Measurements from ENCODE around the gene GALR2. TPM values are rescaled to one million over a fixed set of nuclear protein-coding genes. Genes with fewer than 3 reads are reported as not detected.

GALR2 gene, protein sequence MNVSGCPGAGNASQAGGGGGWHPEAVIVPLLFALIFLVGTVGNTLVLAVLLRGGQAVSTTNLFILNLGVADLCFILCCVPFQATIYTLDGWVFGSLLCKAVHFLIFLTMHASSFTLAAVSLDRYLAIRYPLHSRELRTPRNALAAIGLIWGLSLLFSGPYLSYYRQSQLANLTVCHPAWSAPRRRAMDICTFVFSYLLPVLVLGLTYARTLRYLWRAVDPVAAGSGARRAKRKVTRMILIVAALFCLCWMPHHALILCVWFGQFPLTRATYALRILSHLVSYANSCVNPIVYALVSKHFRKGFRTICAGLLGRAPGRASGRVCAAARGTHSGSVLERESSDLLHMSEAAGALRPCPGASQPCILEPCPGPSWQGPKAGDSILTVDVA
- total RNA-seq = not detected in 2 replicates

DNA sequence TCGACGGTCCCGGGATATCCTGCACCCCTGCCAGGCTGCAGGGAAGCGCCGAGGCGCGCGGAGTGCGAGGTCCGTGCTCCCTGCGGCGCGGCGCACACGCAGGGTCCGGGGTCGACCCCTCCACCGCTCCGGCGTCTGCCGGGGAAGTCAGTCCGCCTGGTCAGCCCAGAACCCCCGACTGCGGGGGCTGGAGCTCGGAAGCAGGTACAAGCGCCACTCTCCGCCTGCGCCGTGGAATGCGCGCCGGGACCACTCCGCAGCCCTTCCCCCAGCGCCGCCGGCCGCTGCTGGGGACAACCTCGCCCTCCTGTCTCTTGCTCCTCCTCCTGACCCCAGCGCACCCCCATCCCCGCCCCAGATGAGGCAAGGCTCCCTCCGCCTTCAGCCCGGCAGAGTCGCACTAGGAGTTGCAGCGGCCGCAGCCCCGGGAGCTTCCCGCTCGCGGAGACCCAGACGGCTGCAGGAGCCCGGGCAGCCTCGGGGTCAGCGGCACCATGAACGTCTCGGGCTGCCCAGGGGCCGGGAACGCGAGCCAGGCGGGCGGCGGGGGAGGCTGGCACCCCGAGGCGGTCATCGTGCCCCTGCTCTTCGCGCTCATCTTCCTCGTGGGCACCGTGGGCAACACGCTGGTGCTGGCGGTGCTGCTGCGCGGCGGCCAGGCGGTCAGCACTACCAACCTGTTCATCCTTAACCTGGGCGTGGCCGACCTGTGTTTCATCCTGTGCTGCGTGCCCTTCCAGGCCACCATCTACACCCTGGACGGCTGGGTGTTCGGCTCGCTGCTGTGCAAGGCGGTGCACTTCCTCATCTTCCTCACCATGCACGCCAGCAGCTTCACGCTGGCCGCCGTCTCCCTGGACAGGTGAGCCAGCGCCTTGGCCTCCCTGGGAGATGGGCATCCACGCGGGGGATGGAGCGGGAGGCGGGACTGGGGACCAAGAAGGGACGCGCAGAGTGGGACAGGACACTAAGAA lies at the start of gene GALR2:
Gene GALR2 (plus strand): TSS at position 392 of the 974 bp plus-strand sequence. CDS start 103 bp downstream, at position 495.

DNA sequence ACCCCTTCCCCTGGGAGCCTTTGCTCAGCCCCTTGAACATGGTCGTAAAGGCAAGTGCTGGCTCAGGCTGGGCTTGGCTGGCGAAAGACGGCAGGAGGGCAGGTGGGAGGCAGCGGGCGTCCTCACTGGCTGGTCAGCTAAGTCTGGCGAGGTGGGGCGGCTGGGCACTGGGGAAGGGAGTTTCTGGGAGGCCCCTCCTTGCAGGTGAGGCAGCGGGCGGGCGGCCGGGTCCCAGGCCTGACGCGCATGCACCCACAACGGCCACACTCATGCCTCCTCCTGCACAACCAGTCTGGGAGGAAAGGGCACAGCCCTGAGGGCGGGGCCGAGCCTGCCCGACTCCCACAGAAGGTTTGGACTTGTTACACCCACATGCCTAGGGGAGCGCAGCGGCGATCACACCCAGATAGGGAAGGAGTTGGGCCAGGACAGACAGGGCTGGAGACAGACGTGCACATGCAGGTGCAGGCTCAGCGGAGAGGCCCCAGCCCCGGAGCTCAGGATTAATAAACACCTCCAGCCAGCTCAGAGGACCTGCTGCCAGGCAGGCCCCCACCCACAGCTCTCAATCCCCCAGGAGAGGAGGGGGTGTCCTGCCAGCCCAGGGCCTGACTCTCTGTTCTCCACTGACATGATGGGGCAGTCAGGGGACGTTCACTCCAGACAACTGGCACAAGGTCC lies 47.3 kb upstream of the GALR2 start, which contains the start of gene EVPL:
Gene EVPL (minus strand): TSS at position 148 of the 681 bp plus-strand sequence. CDS start 108 bp downstream, at position 40.

DNA sequence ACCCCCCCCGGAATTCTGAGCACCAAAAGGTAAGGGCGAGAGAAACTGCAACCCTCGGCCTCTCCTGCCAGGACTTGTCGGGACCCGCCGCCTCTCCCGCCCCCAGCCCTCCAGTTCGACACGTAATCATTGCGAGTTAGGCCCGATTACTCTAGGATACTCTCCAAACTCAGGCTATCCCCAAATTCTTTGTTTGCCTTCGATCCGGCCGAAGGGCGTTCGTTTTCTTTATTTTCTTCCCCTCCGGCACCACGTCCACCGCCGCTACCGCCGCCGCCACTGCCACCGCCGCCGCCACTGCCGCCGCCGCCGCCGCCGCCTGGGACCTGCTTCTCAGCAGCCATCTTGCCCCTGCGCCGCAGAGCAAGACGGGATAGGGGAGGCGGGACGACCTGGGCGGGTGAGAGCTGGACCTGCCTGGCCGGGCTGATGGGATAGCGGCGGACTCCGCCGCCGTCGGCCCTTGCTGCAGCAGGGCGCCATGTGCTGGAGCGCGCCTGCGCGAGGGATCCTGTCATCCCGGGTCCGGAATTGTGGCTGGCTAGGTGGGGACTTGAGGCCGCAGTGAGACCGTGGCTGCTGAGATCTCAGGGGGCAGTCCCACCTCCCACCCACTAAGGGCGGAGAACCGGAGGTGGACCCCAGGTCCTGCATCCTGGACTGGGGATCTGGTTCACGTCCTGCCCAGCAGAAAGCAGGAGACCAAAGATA lies 2.3 kb upstream of the GALR2 start, which contains the start of gene SRP68:
Gene SRP68 (minus strand): TSS at position 370 of the 711 bp plus-strand sequence. CDS start 26 bp downstream, at position 344.

DNA sequence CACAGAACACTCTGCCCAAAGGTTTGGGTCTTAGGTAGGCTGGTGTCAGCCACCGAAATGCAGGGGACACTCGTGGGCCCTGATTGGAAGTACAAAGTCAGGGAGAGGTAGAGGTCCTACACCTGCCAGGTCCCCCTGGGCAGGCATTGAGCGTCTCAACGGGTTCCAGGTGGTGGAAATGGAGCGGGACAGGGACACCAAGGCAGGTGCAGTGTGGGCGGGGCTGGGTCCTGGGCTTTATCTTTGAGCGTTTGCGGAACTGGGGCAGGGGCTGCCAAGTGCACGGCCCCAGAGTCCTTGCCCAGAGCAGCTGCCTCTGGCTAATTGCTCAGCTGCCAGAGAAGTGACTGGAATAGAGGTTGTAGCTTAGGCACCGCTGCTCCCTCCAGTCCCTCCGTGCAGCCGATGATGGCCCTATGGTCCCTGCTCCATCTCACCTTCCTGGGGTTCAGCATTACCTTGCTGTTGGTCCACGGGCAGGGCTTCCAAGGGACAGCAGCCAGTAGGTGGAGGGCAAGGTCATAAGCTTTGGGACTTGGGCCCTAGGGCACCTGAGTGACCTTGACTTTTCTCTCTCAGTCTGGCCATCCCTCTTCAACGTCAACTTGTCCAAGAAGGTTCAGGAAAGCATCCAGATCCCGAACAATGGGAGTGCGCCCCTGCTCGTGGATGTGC lies 4.4 kb downstream of the GALR2 start, which contains the start of gene ZACN:
Gene ZACN (plus strand): TSS at position 323 of the 675 bp plus-strand sequence. CDS start 83 bp downstream, at position 406.

DNA sequence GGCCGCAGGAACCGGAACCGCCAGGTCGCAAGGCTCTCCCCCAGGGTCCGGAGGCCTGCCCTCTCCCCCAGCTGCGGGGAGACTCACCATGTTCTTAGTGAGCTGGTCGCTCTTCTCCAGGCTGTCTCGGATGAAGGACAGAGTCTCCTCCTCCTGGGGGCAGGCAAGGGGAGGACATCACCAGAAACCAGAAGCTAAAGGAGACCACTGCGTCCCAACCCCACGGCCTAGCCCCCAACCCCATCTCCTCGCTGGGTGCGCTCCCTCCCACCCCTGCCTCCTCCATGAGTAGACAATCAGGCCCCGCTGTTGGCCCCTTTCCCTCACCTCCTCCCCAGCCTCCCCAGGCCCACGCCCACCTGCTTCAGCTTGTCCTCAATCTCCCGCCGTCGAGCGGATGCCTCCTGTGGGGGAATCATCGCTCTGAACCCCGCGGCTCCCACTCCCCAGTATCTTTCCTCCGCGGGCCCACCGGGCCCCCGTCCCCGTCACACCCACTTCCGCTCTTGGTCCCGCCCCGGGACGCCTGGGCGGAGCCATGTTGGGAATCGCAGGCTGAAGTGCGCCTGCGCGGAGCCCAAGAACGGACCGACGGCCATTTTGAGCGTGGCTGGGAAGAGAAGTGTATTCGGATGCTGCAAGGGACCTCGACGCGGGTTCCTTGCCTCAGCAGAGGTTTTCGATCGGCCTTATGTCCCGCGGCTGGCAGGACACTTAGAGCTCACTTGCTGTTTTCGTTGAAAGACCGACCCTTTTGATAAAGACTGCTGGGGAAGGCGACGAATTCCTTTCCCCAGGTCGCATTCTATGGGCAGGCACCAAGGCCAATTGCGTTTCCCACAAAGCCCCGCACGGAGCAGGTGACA lies 28.9 kb downstream of the GALR2 start, which contains the start of gene EXOC7:
Gene EXOC7 (minus strand): TSS at position 514 of the 866 bp plus-strand sequence. CDS start 95 bp downstream, at position 419.

Small RNA genes within 50 kb of the gene (small RNA-seq; reads per million reads assigned to genes)
- not detected for gene MIR6868

Other genes with a start within 250 kb of the GALR2 start
- 3.5 and 3.7 TPM in 2 replicates for gene UNC13D, start 230.4 kb upstream of the GALR2 start, total RNA-seq
- 21.3 and 38.9 TPM in 2 replicates for gene WBP2, start 219.4 kb upstream of the GALR2 start, total RNA-seq
- 21.5 and 38.1 TPM in 2 replicates for gene TRIM47, start 196.2 kb upstream of the GALR2 start, total RNA-seq
- gene TRIM65, start 177.8 kb upstream of the GALR2 start, total RNA-seq = 16.9 and 26.8 TPM in 2 replicates
- 37.6 and 43.0 TPM in 2 replicates for gene MRPL38, start 169.9 kb upstream of the GALR2 start, total RNA-seq
- gene FBF1, start 133.7 kb upstream of the GALR2 start, total RNA-seq = 7.7 TPM in 2 replicates
- gene ACOX1, start 95.6 kb upstream of the GALR2 start, total RNA-seq = 64.3 and 67.8 TPM in 2 replicates
- 11.5 and 14.1 TPM in 2 replicates for gene TEN1, start 95.5 kb upstream of the GALR2 start, total RNA-seq
- gene CDK3, start 73.9 kb upstream of the GALR2 start, total RNA-seq = 0.40 and 0.86 TPM in 2 replicates
- gene EVPL, start 47.5 kb upstream of the GALR2 start, total RNA-seq = not detected in 2 replicates
- gene SRP68, start 2.3 kb upstream of the GALR2 start, total RNA-seq = 46.4 and 48.1 TPM in 2 replicates
- 0.07 TPM in 1 of 2 replicates, not detected in the other for gene ZACN, start 4.4 kb downstream of the GALR2 start, total RNA-seq
- gene EXOC7, start 29.0 kb downstream of the GALR2 start, total RNA-seq = 67.6 and 70.4 TPM in 2 replicates
- gene FOXJ1, start 66.5 kb downstream of the GALR2 start, total RNA-seq = not detected in 2 replicates
- 0.22 and 0.93 TPM in 2 replicates for gene RNF157, start 165.7 kb downstream of the GALR2 start, total RNA-seq
- 11.7 and 14.9 TPM in 2 replicates for gene UBALD2, start 190.6 kb downstream of the GALR2 start, total RNA-seq
- gene QRICH2, start 233.5 kb downstream of the GALR2 start, total RNA-seq = 2.6 and 2.7 TPM in 2 replicates

All from thoracic aorta endothelial cell (primary cell).